Epithelial cell of prostate (primary cell): ENCODE measurements around the gene OR4D5.
A peak's percentile ranks its signal among the peaks of the same experiment; 100 is the strongest.

ENCODE experiments used
- DNase-seq: peaks from one replicate; pipeline ENCODE4 v3.0.0-alpha.2; 2011; ENCODE audit warnings: low read depth, low spot score
- H3K27ac ChIP-seq: fragments of 450-650 bp; 2 replicates; pipeline ENCODE4 v1.5.1; 2017; ENCODE audit warnings: mild to moderate bottlenecking

Gene OR4D5

DNA sequence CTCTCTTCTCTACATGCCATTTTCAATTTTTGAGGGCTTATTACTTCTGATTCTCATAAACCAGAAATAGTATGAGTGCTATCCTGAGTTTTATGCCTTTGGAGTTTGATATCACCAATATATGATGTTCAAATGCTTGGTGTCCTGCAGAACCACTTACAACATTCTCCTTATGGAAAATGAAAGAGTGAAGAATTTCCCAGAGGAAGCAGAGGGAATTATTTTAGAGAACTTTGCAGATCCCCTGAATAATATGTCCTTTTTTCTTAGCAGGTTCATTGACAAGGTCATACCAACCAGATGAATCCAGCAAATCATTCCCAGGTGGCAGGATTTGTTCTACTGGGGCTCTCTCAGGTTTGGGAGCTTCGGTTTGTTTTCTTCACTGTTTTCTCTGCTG is at the start of gene OR4D5:
Gene OR4D5, plus strand, starts transcription at position 301 of the 400 bp plus-strand sequence. Its CDS starts 0 bp downstream, at position 301.
- no peak for DNase-seq
- no peak within 1 kb of the TSS for H3K27ac ChIP-seq

- H3K27ac ChIP-seq, result no peak overlapping the region
- no peak for DNase-seq
Measured at GRCh38 chr11:123892031-123892430, 47.4 kb upstream of the OR4D5 start.

GRCh38 chr11:123899792-123900191 is 39.6 kb upstream of the OR4D5 start:
- no peak for DNase-seq
- no peak overlapping the region for H3K27ac ChIP-seq

- no peak for DNase-seq
- H3K27ac ChIP-seq, result no peak within 1 kb of the TSS
Measured at GRCh38 chr11:123901867-123902266, 37.5 kb upstream of the OR4D5 start, which contains the start of gene OR8D4. OR8D4 (plus strand) TSS chr11:123902167; CDS start chr11:123906432, 4,265 bp downstream.

GRCh38 chr11:123903932-123904331 is 35.5 kb upstream of the OR4D5 start:
- no peak for DNase-seq
- H3K27ac ChIP-seq, result no peak overlapping the region

GRCh38 chr11:123904932-123905331 is 34.5 kb upstream of the OR4D5 start:
- DNase-seq, result no peak
- H3K27ac ChIP-seq, result no peak overlapping the region

- DNase-seq, result no peak
- no peak overlapping the region for H3K27ac ChIP-seq
Measured at GRCh38 chr11:123905826-123906225, 33.6 kb upstream of the OR4D5 start.

DNA sequence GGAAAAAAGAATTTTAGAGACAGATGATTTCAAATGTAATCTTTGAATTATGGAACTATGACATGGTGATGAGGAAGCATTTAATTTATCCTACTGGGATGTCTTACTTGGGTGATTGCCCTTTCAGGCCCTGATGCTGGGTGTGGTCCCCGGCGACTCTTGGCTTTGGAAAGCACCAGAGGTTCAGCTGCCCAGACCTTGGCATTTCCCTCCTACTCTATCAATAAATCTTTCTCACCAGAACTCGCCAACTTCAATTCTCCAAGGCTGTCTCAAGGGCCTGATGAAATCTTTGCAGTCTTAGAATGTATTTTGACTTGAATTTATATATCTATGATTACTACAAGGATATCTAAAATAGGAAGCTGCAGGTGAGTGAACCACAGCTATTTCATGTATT is 18.5 kb upstream of the OR4D5 start:
- H3K27ac ChIP-seq, result no peak overlapping the region
- DNase-seq, result no peak

DNA sequence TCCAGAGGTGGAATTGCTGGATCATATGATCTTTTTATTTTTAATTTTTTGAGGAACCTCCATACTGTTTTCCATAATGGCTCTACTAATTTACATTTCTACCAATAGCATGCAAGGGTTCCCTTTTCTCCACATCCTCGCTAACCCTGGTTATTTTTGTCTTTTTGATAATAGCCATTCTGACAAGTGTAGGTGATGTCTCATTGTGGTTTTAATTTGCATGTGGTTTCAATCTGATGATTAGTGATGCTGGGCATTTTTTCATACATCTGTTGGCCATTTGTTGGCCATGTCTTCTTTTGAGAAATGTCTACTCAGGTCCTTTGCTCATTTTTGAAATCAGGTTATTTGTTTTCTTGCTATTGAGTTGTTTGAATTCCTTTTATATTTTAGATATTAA is 15.4 kb upstream of the OR4D5 start:
- DNase-seq, result no peak

GRCh38 chr11:123942413-123942812 is 3.0 kb downstream of the OR4D5 start:
- DNase-seq, result no peak
- H3K27ac ChIP-seq, result no peak overlapping the region

More for the DNA sequence above, 15.4 kb upstream of the OR4D5 start:
- H3K27ac ChIP-seq, result no peak overlapping the region

- H3K27ac ChIP-seq, result no peak within 1 kb of the TSS
- DNase-seq, result no peak
Measured at GRCh38 chr11:123943738-123944137, 4.3 kb downstream of the OR4D5 start, which contains the start of gene OR6T1. OR6T1 (minus strand) TSS chr11:123943838; CDS start chr11:123943838, 0 bp downstream.

DNA sequence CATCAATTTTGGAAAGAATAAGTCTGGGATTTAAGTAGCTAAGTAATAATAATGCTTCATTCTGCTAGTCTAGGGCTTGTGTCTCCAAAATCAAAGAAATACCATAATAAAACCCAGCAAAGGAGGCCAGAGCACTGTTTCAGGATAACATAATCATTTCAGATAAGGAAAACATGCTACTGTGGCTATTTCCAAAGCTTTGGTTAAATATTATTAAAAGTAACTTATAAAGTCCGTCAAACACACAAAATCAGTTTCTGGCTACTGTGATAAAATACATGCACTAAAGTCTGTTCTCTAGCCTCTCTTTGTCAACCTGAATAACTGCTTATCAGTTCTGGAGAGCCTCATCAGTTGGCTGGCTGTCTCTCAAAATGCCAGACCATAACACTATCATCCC is 5.7 kb downstream of the OR4D5 start:
- H3K27ac ChIP-seq, result no peak overlapping the region
- DNase-seq, result no peak

- H3K27ac ChIP-seq, result no peak overlapping the region
- DNase-seq, result no peak
Measured at GRCh38 chr11:123956752-123957151, 17.3 kb downstream of the OR4D5 start.

DNA sequence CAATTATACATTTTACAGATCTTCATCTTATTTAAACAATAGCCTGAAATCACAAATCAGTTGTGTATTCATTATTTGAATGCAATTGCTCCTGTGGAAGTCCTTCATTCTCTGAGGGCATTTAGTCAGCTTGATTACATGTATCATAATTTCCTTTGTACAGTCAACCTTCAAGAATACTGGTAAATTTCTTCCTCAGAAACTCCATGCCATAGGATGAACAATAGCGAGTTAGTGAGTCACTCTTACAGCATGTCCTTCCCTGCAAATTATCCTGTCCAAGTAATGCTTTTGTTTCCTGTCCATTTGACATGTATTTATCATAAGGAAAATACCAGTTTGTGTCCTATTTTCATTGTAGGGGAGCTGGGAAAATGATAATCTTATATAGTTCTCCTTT is 34.4 kb downstream of the OR4D5 start:
- H3K27ac ChIP-seq, result peak overlapping the region; percentile 98
- DNase-seq, result peak; percentile 90

DNA sequence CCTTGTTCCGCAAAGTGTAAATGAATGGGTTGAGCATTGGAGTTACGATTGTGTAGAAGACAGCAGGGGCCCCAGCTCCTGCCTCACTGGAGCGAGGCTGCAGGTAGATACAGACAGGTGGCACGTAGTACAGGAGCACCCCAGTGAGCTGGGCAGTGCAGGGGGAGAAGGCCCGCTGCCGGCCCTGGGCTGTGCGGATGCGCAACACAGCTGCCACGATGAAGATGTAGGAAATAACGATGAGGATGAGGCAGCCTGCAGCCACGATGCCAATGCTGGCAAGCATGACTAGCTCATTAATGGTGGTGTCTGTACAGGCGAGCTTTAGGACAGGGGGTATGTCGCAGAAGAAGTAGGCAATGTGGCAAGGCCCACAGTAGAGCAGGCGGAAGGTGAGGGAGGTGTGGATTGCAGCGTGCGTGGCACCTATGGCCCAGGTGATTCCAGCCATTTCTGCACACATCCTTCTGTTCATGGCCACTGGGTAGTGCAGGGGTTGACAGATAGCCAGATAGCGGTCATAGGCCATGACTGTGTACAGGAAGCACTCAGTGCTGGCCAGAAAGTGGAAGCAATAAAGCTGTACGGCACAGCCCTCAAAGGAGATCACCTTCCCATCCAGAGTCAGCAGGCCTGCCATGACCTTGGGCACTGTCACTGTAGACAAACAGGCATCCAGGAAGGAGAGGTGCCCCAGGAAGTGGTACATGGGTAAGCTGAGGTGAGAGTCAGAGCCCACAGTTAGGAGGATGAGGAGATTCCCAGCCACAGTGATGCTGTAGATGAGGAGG is 37.5 kb downstream of the OR4D5 start:
- DNase-seq, result no peak
- H3K27ac ChIP-seq, result peak overlapping the region; percentile 97

DNA sequence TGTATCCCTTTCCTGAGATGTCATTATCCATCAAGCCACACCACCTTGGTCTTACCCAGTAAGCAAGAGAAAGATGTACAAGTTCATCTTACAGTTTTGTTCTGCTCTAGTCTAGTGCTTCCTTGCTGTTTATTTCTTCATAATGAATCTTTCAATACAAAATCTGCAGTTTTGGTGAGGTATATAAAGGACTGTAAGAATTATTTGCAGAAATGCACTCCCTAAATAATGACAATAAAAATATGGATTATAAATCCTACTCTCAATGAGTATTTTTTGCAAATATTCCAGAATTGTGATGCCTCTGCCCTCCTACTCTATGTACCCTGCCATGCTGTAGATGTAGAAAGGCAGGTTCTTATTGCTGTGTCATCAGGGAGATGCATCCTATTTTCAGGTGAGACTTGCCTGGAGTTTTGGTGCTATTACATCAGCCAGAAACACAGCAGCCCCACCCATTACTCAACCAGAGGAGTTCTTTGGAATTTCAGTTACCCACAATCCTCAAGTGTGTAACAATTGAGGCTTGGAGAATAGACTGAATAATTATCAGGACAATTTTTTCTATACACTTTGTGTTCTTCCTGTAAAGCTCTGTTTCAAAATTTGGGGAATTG is 38.4 kb downstream of the OR4D5 start, which contains the start of gene OR10S1:
Gene OR10S1, minus strand, starts transcription at position 51 of the 617 bp plus-strand sequence. CDS start 117 bp downstream, outside the sequence.
- DNase-seq, result peak; percentile 90
- peak within 1 kb of the TSS; percentile 97 for H3K27ac ChIP-seq

GRCh38 chr11:123979311-123979710 is 39.9 kb downstream of the OR4D5 start:
- H3K27ac ChIP-seq, result peak overlapping the region; percentile 97
- DNase-seq, result no peak
